Measurements from ENCODE around the gene CCDC177.
A peak's percentile ranks its signal among the peaks of the same experiment; 100 is the strongest.

Gene CCDC177

DNA sequence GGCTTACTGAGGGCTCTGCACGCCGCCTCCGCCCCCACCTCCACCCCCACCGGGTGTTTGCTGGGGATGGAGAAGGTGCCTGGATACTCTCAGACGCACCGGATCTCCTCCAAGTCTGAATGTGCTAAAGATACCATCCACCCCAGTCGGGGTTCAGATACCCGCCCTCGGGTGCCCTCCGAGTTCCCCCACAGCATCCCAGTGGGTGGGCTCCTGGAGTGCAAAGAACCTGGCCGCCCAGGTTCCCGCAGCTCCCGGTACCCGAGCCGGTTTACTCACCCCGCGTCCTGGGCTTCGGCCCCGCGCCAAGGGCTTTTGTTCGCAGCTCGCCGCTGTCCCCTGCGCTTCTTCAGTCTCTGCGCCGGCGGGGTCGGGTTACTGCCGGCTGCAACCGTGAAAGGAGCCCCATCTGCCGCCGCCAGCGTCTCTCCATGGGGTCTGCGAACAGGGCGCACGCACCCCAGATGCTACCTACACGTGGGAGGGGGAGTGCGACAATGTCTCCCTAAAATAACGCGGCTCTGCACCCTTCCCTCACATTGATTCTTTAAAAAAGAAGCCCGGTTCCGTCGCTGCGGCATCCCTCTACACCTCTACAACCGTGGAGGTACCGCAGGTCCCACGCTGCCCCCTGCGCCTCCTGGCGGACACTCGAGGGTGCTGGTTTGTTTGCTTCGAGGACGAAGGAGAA is at the start of gene CCDC177:
CCDC177 (minus strand) TSS at position 609 of the 691 bp plus-strand sequence. CDS start 1,249 bp downstream, outside the sequence.
- peak; percentile 65 for DNase-seq (ENCODE audit: low spot score)

- no peak for DNase-seq (ENCODE audit: low spot score)
Measured at GRCh38 chr14:69624136-69624535, 49.5 kb upstream of the CCDC177 start.

GRCh38 chr14:69620981-69621380 is 46.3 kb upstream of the CCDC177 start:
- no peak for DNase-seq (ENCODE audit: low spot score)

DNA sequence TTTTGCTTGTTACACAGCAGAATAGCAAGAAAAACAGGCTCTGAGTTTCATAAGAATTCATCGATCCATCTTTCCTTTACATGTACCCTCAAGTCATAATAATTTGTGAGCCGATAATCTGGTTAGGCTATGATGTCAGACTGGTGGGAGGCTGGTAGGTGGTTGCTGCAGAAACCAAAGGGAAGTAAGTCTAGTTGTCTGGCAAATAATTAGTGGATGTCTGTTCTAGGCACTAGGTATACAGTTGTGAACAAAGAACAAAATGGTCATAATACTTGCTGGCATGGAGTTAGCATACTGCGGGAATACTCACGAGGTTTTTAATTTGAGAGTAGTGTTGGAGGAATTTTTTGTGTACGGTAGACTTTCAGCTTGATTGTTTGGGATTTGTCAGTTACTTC is 45.5 kb upstream of the CCDC177 start:
- DNase-seq (ENCODE audit: low spot score): no peak

DNA sequence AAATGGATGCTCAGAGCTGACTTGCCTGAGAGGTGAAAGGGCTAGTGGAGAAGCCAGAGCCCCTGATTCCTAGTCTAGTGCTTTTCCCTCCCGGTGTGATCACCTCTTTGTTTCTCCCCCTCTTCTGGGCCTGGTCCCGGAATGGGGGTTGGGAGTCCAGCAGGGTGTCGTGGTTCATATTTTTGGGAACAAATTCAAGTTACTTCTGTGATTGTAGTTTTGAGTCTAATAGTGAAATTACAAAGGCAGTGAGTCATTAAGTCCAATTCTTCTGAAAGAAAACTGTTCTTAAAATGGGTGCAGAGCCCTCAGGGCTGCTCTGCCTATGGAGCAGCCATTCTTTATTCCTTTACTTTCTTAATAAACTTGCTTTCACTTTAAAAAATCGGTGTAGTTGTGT is 44.3 kb upstream of the CCDC177 start:
- peak; percentile 16 for DNase-seq (ENCODE audit: low spot score)

GRCh38 chr14:69617796-69618195 is 43.1 kb upstream of the CCDC177 start:
- DNase-seq (ENCODE audit: low spot score): no peak

- DNase-seq (ENCODE audit: low spot score): no peak
Measured at GRCh38 chr14:69616408-69616773, 41.7 kb upstream of the CCDC177 start.

DNA sequence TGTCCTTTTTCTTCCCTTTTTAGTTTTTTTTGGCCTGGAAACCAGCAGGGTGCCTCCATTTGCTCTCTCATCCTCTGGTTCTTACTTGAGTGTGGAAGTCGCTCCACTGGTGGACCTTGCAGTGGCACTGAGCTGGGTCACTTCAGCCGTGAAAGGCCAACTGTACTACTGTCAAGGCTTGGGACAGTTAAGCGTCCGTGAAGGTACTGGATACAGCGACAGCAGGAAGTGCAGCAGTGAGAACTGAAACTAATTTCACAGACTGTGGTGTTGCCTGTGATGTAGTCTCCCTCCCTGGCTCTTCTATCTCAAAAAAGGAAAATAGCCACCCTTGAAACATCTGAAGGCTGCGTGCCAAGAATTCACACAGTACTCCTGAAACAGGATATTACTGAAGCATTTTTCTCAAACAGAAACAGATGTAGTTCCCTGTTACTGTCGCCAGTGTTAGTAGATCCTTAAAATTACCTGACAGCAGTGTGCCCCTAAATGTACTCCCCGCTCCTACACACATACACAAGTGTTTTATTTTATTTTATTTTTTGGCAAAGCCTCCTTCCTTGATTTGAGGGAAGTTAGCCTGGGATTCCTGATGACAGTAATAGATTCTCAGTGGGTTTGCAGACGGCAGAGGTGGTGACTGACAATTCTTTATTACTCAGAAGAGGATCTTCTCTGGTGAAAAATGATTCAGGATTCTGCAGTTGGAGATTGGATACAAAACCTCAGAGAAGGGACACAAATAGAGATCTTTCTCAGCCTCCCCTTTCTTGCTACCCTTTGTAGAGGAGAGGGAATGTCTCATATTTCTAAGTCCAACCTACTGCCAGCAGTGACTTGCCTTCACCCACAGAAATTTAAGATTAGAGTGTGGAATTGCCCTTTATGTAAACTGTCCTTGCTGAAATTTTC is 41.1 kb upstream of the CCDC177 start:
- peak; percentile 69 for DNase-seq (ENCODE audit: low spot score)

DNA sequence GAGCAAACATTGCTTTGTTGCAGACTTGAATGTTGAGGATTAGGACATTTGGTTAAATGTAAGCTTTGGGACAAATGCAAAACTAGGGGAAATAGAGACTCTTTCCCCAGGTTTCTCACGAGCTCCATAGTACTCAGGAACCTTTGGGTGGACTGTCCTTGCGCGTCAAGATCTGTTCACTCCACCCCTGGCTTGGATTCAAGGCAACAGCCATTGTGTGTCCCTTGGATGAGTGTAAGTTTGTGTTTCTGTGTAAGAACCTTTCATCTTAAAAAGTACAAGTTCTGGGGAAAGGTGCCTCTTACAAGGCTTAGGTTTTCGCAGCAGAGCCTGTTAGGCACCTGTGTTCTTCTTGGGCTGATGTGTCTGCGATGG is 40.4 kb upstream of the CCDC177 start:
- no peak for DNase-seq (ENCODE audit: low spot score)

DNA sequence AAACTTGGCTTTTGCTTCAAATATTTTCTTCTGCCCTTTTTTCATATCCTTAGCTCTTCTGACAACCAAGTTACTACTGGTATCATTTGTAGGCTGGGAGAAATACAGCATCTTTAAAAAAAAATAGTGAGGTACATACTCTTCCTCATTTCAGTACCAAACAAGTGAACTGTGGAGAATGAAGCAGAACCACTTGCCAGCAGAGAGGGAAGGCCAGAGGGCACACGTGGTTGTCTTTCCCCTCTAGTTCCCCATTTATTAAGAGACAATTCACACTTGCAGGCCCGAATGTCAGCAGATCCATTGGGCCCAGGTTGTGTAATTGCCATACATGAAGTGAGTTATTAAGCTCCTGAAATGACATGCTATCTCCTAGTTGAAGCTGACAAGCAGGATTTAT is 39.9 kb upstream of the CCDC177 start:
- no peak for DNase-seq (ENCODE audit: low spot score)

- DNase-seq (ENCODE audit: low spot score): no peak
Measured at GRCh38 chr14:69613312-69614073, 38.8 kb upstream of the CCDC177 start.

DNA sequence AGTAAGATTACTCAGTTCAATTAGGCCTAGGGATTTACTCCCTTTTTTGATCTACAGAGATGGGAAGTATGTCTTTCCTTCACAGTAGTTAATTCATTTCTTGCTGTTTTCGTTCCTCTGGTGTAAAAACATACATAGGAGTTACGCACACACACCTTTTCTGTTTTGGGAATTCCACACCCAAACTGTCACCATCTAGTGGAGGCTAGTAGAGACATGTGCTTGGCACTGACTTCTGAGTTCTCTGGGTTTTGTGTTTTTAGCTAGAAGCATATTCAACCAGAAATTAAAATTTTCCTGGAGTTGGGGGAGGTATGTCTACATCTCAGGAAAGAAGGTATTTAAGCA is 38.1 kb upstream of the CCDC177 start:
- no peak for DNase-seq (ENCODE audit: low spot score)

GRCh38 chr14:69612014-69612782 is 37.5 kb upstream of the CCDC177 start:
- DNase-seq (ENCODE audit: low spot score): no peak

- peak; percentile 97 for DNase-seq (ENCODE audit: low spot score)
Measured at GRCh38 chr14:69611172-69612013, 36.7 kb upstream of the CCDC177 start, which contains the start of gene SUSD6. TSS of gene SUSD6 (plus strand) at chr14:69611596. CDS start at chr14:69658593, 46,997 bp downstream.

DNA sequence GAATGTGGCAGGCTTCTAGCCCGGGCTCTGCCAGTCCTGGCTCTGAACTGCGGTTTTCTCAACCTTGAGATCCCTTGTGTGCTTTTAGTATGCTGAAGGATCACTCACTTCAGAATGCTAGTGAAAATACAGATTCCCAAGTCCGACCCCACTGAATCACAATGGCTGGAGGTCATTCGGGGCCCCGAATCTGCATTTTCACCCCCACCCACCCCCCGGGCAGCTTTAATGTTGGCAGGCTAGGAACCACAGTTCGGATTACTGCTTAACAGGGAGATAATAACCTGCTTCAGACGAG is 36.2 kb upstream of the CCDC177 start:
- DNase-seq (ENCODE audit: low spot score): peak; percentile 18

DNA sequence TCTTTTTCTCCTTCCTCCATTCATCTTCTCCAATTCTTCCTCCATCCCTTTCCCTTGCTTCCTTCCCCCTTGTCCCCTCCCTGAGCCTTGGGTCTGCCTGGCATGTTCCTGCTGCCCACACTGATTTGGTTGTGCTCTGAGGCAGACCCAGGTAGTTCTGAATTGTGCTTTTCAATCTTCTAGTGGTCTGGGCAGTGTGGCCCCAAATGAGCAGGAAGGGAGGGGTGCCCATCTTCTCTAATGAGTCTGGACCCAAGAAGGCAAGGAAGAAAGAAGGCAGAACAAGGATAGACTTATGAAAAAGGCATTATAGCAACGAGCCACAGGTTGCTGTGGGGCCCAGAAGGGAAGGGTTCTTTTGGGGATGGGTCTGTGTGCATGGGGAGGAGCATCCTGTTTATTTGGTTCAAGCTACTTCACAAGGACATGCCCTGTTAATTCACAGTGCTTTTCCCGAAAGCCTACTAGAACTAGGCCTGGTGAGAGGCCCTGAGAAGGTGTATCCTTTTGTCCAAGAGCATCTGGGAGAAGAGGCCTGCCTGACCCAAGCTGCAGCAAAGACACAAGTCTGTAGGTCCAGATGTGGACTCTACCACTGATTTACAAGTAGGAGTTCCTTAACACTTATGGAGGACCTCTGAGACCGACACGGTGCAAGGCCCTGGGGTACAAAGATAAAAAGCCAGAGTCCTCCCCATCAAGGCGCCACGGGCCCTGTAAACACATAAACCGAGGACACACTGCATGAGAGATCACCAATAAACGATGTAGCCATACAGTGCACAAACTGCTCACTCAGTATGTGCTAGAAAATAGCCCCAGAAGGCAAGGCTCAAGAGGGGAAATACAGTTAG is 35.6 kb upstream of the CCDC177 start:
- no peak for DNase-seq (ENCODE audit: low spot score)

DNA sequence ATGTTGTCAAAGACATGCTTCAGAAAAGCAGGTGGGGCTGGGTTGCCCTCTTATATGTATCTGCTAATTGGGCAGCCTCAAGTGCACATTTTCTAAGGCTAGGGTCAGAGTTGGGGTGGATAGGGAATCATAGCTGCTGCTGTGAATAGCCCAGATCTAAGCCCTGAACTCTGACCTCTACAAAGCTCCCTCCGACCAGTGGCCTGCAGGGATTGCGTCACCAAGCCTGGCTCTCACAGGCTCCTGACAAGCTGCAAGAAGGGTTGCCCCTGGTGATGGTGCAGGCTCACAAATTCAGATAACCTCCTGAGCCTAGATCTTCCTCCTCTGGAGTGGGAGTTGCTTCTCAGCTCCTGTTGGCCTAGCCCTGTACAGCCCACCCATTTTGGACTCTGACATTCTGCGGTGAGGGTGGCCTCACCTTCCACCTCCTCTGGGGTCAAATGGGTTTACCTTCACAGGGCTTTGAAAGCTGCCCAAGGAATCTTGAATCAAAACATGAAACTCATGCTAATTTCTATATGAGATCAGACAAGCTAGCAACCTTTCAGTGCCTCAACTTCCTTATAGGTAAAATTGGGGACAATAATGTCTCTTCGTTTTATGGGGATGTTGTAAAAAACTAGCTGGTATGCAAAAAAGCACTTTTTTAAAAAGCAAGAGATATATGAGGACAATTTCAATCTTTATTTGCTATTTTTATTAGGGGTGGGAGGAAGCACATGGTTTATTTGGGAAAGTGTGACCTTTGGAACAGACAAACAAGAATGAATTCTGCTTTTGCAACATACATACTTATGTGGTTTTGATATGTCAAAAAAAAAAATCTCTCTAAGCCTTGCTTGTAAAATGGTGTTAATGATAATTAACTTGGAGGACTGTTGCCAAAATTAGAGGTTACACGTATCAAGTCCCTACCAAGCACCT is 31.9 kb upstream of the CCDC177 start:
- DNase-seq (ENCODE audit: low spot score): no peak

GRCh38 chr14:69605738-69606137 is 31.1 kb upstream of the CCDC177 start:
- DNase-seq (ENCODE audit: low spot score): no peak

GRCh38 chr14:69600304-69600891 is 25.7 kb upstream of the CCDC177 start:
- DNase-seq (ENCODE audit: low spot score): no peak
